Measurements from ENCODE around the gene PFKFB3. TPM values are rescaled to one million over a fixed set of nuclear protein-coding genes. Genes with fewer than 3 reads are reported as not detected.

Gene PFKFB3
- total and polyA plus RNA-seq, 7 donors, result 25.4 to 704 (median 163) TPM

DNA sequence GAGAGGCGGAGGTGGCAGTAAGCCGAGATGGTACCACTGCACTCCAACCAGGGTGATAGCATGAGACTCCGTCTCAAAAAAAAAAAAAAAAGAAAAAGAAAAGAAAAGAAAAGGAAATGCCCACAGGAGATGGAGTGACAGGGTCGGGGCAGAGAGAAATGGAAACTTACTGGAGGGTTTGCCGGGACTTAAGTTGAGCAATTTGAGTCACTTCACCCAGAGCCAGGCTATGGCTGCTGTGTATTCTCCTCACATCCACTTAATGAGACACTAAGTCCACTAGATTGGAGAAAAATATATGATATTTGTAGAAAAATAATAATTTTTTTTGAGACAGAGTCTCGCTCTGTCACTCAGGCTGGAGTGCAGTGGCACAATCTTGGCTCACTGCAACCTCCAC, 4.6 kb upstream of the PFKFB3 start:
- Histone ChIP-seq H3K36me3 (ENCODE audit: insufficient read depth in 1 of 2, low read depth in 1 of 2) (no peaks in the 10 kb centered on the region), H3K4me3 (no peak overlapping the region), H3K27me3 (ENCODE audit: insufficient read depth in 3 of 3, low read length in 2 of 3) (no peaks in the 10 kb centered on the region), H3K4me1 (peaks cover 56% of the 10 kb centered on the region), H3K27ac (peak overlapping the region; percentile 92), H3K9me3 (no peaks in the 10 kb centered on the region)
- no peak for ATAC-seq
- intact Hi-C loops (cut with DNase I), result no loop called here
- TF ChIP-seq, protein P1, sequence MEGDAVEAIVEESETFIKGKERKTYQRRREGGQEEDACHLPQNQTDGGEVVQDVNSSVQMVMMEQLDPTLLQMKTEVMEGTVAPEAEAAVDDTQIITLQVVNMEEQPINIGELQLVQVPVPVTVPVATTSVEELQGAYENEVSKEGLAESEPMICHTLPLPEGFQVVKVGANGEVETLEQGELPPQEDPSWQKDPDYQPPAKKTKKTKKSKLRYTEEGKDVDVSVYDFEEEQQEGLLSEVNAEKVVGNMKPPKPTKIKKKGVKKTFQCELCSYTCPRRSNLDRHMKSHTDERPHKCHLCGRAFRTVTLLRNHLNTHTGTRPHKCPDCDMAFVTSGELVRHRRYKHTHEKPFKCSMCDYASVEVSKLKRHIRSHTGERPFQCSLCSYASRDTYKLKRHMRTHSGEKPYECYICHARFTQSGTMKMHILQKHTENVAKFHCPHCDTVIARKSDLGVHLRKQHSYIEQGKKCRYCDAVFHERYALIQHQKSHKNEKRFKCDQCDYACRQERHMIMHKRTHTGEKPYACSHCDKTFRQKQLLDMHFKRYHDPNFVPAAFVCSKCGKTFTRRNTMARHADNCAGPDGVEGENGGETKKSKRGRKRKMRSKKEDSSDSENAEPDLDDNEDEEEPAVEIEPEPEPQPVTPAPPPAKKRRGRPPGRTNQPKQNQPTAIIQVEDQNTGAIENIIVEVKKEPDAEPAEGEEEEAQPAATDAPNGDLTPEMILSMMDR (IDR thresholded peaks at IDR 0.05), result no peak
- 77 to 92% (median 79%) methylated on average over 6 of the region's 6 CpGs for WGBS, 3 donors
- DNase-seq, result no peak

DNA sequence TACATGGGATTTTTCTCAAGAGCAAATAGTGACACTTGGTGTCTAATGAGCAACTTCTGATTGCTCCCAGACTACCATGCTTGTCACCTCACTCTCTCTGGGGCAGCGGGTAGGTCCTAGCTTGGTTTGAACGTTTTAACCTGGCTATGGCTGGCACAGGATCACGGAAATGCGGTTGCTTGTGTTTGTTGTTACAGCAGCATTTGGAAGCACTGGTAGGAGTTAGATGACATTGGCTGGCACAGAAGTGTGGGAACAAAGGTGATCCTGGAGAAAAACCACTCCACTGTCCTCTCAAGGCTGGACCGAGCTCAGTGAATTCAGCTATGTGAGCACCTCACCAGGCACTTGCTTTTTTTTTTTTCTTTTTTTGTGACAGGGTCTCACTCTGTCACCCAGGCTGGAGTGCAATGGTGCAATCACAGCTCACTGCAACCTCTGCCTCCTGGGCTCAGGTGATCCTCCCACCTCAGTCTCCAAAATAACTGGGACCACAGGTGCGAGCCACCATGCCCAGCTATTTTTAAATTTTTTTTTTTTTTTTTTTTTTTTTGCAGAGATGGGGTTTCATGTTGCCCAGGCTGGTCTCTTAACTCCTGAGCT, 3.5 kb upstream of the PFKFB3 start:
- TF ChIP-seq, protein P1 (IDR thresholded peaks at IDR 0.05), result no peak
- Histone ChIP-seq H3K4me1 (peaks cover 50% of the 10 kb centered on the region), H3K27ac (peak overlapping the region; percentile 92), H3K36me3 (ENCODE audit: insufficient read depth in 1 of 2, low read depth in 1 of 2) (peaks cover 0 to 8% of the 10 kb centered on the region in 2 donors), H3K9me3 (no peaks in the 10 kb centered on the region), H3K27me3 (ENCODE audit: insufficient read depth in 3 of 3, low read length in 2 of 3) (no peaks in the 10 kb centered on the region), H3K4me3 (peak overlapping the region; percentile 92)
- no peak for DNase-seq
- intact Hi-C loops (cut with DNase I), result no loop called here
- ATAC-seq, result no peak
- WGBS, 3 donors, result 32 to 48% (median 39%) methylated on average over 6 of the region's 6 CpGs

DNA sequence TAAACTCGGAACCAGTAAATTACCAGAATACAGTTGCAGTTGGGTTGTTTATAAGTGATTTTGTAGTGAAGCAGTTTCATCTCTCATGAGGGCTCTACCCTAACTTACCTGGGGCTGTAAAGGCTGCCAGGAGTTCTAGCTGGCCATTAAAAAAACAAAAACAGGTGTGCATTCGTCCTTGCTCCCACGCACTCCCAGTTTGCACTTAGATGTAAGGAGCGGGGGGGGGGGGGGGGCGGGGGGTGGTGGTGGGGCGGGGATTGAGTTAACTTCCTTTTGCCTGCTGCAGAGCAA, 2.3 kb upstream of the PFKFB3 start:
- ATAC-seq, result no peak
- peak overlapping the region; percentile 92 for H3K4me3 ChIP-seq
- no peaks in the 10 kb centered on the region for H3K27me3 ChIP-seq (ENCODE audit: insufficient read depth in 3 of 3, low read length in 2 of 3)
- no peak for DNase-seq
- peaks cover 51% of the 10 kb centered on the region for H3K4me1 ChIP-seq
- WGBS, 3 donors, result 6 to 12% (median 10%) methylated on average over 5 to 6 of the region's 6 CpGs
- peaks cover 0 to 19% of the 10 kb centered on the region in 2 donors for H3K36me3 ChIP-seq (ENCODE audit: insufficient read depth in 1 of 2, low read depth in 1 of 2)
- peak overlapping the region; percentile 92 for H3K27ac ChIP-seq
- no peaks in the 10 kb centered on the region for H3K9me3 ChIP-seq
- intact Hi-C loops (cut with DNase I), result loop anchor here (2.0 to 5.0 kb wide), 5 partner anchors 26 to 202 kb away; no protein-coding TSS in a partner anchor
- TF ChIP-seq, protein P1 (IDR thresholded peaks at IDR 0.05), result no peak

DNA sequence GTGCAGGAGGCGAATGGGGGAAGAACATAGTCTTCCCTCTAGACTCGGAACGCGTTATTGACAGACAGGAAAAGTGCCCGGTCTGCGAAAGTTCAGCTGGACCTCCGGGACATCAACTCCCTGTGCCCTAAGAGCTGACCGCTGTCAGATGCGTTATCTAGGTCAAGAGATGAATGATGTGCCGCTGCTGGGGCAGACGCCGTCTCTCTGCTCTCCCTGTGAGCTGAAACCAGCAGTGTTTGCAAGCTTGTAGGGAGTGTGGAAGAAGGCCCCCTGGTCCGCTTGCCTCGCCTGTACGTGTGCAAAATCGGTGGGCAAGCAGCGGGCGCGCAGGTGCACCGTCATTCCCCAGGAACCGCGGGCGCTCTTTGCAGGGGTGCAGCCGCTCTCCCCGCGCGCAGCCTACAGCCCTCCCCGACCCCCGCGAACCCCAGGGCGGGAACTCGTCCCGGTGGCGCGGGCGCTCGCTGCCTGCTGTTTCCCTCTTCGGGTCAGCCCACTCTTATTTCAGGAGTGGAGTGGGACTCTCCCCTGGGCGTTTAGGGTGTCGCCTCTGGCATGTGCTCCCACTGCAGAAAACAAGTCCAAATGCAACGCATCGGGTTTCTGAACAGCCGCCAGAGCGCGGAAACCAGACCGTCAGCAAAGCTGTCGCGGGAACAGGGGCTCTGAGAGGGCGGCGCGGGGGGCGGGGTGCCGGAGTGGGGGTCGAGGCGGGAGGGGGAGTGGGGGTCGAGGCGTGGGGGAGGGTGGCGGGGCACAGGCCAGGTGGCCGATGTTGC, 1.8 kb upstream of the PFKFB3 start:
- ATAC-seq (peak; percentile 40 to 63 (median 54)), DNase-seq (peak; percentile 58 to 85)
- WGBS, 3 donors, result 0 to 1% (median 1%) methylated on average over 43 to 59 of the region's 59 CpGs
- TF ChIP-seq, protein P1 (IDR thresholded peaks at IDR 0.05), result no peak
- Histone ChIP-seq H3K4me3 (peak overlapping the region; percentile 92), H3K36me3 (ENCODE audit: insufficient read depth in 1 of 2, low read depth in 1 of 2) (peaks cover 0 to 23% of the 10 kb centered on the region in 2 donors), H3K4me1 (peaks cover 48% of the 10 kb centered on the region), H3K27ac (peak overlapping the region; percentile 92), H3K27me3 (ENCODE audit: insufficient read depth in 3 of 3, low read length in 2 of 3) (no peaks in the 10 kb centered on the region), H3K9me3 (no peaks in the 10 kb centered on the region)
- intact Hi-C loops (cut with DNase I), result loop anchor here (2.0 to 5.0 kb wide), 5 partner anchors 26 to 201 kb away; no protein-coding TSS in a partner anchor

Measured in psoas muscle (tissue), 8 donors.